Vagina (tissue), 2 donors: ENCODE data around the gene PANK4.

Experiments used
- POLR2A ChIP-seq, 2 donors: fragments of 450-650 bp; IDR thresholded peaks; one replicate each; pipeline ENCODE4 v1.6.1; 2017; ENCODE audit warnings: antibody characterized with exemption in 2 of 2, mild to moderate bottlenecking in 2 of 2, moderate library complexity in 2 of 2
- POLR2AphosphoS5 ChIP-seq, 2 donors: sonication (generic); formaldehyde crosslinking; IDR thresholded peaks; one replicate each; pipeline ENCODE4 v1.9.0; 2017; ENCODE audit warnings: antibody characterized with exemption in 2 of 2, mild to moderate bottlenecking in 2 of 2, low read depth in 1 of 2; ENCODE audit not compliant: insufficient read depth in 1 of 2
- TF ChIP-seq, protein P1 (sequence below), 3 experiments: fragments of 450-650 bp in 2 of 3; fragments of 200-600 bp in 1 of 3; sonication (generic) in 1 of 3; IDR thresholded peaks; one replicate each; pipeline ENCODE4 v1.5.1; 2017 to 2019; ENCODE audit warnings: antibody characterized with exemption in 3 of 3, mild to moderate bottlenecking in 2 of 3, moderate library complexity in 2 of 3

DNA sequence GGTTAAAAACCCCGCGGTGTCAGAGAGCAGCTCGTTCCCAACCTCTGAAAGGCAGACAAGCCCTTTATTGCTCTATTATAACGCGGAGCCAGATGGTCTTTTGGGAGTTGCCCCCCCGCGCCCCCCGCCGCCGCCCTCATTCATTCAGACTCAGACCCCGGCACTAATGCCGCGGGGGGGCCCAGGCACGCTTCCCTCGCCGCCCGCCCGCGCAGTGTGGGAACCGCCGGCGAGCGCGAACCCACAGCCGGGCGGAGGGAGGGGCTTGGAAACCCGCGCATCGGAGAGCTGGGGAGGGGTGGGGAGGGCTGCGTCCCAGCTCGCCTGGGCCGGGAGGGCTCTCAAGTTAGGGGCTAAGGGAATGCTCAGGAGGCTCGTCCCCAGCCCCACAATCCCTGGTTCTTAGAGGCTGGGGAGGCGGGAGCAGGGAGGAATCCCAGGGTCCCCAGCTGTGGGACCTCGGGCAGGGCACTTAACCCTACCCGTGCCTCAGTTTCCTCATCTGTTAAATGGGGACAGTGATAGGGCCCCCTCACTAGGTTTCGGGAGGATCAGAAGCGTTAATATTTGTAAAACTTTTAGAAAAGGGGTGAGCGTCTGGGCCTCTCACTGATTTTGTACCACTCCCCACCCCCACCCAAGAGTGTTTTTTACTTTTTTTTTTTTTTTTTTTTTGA is 14.6 kb upstream of the PANK4 start:
- TF ChIP-seq, protein P1, sequence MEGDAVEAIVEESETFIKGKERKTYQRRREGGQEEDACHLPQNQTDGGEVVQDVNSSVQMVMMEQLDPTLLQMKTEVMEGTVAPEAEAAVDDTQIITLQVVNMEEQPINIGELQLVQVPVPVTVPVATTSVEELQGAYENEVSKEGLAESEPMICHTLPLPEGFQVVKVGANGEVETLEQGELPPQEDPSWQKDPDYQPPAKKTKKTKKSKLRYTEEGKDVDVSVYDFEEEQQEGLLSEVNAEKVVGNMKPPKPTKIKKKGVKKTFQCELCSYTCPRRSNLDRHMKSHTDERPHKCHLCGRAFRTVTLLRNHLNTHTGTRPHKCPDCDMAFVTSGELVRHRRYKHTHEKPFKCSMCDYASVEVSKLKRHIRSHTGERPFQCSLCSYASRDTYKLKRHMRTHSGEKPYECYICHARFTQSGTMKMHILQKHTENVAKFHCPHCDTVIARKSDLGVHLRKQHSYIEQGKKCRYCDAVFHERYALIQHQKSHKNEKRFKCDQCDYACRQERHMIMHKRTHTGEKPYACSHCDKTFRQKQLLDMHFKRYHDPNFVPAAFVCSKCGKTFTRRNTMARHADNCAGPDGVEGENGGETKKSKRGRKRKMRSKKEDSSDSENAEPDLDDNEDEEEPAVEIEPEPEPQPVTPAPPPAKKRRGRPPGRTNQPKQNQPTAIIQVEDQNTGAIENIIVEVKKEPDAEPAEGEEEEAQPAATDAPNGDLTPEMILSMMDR (IDR thresholded peaks at IDR 0.05): no peak
- no peak for TF ChIP-seq POLR2A (IDR thresholded peaks at IDR 0.05)
- no peak for TF ChIP-seq POLR2AphosphoS5 (IDR thresholded peaks at IDR 0.05; ENCODE audit: insufficient read depth in 1 of 2, low read depth in 1 of 2)
